HepG2 (cell line): ENCODE data around the gene TFRC. TPM values are rescaled to one million over a fixed set of nuclear protein-coding genes. Genes with fewer than 3 reads are reported as not detected.
A peak's percentile ranks its signal among the peaks of the same experiment; 100 is the strongest.

Experiments
- ELF3 ChIP-seq: IDR thresholded peaks from 2 replicates; pipeline ENCODE4 v1.6.1; 2016; ENCODE audit warnings: missing genetic modification reagents, missing compliant biosample characterization
- FOXA1 ChIP-seq, 2 experiments: fragments of 450-650 bp in 1 of 2; sonication (generic) in 1 of 2; formaldehyde crosslinking in 1 of 2; IDR thresholded peaks; 2 replicates each; pipeline versions ENCODE4 v1.4.0 to v1.6.1; 2016 to 2020; ENCODE audit warnings: missing genetic modification reagents in 1 of 2
- FOXP4 ChIP-seq: sonication (generic); formaldehyde crosslinking; IDR thresholded peaks from 2 replicates; pipeline ENCODE4 v1.4.0; 2020; ENCODE audit warnings: missing genetic modification reagents
- GMEB1 ChIP-seq: sonication (generic); formaldehyde crosslinking; IDR thresholded peaks from 2 replicates; pipeline ENCODE4 v1.5.1; 2020; ENCODE audit warnings: missing genetic modification reagents, mild to moderate bottlenecking, borderline replicate concordance
- HMG20B ChIP-seq: conservative IDR thresholded peaks from 2 replicates; pipeline ENCODE4 v1.6.1; 2016; ENCODE audit warnings: missing genetic modification reagents, missing compliant biosample characterization
- IRF2 ChIP-seq: IDR thresholded peaks from 2 replicates; pipeline ENCODE4 v1.6.1; 2018; ENCODE audit warnings: missing genetic modification reagents, missing compliant biosample characterization
- NCOA5 ChIP-seq: sonication (generic); formaldehyde crosslinking; IDR thresholded peaks from 2 replicates; pipeline ENCODE4 v1.4.0; 2020; ENCODE audit warnings: missing genetic modification reagents
- NFKBIZ ChIP-seq: IDR thresholded peaks from 2 replicates; pipeline ENCODE4 v1.6.1; 2018; ENCODE audit warnings: missing genetic modification reagents, missing compliant biosample characterization
- NFYB ChIP-seq: sonication (generic); formaldehyde crosslinking; IDR thresholded peaks from 2 replicates; pipeline ENCODE4 v1.4.0; 2020; ENCODE audit warnings: missing genetic modification reagents
- NFYC ChIP-seq: IDR thresholded peaks from 2 replicates; pipeline ENCODE4 v1.6.1; 2016; ENCODE audit warnings: missing genetic modification reagents, missing compliant biosample characterization
- PHF21A ChIP-seq: sonication (generic); formaldehyde crosslinking; IDR thresholded peaks from 2 replicates; pipeline ENCODE4 v1.5.0; 2020; ENCODE audit warnings: mild to moderate bottlenecking, missing genetic modification reagents
- REST ChIP-seq, 2 experiments: IDR thresholded peaks; 2 replicates each; pipeline ENCODE4 v1.6.1; 2011 to 2012; ENCODE audit warnings: low read length in 2 of 2, borderline replicate concordance in 1 of 2, low read depth in 1 of 2, mild to moderate bottlenecking in 1 of 2, moderate library complexity in 1 of 2
- SMARCE1 ChIP-seq: fragments of 450-650 bp; IDR thresholded peaks from 2 replicates; pipeline ENCODE4 v1.6.1; 2017; ENCODE audit warnings: borderline replicate concordance
- ZBED4 ChIP-seq: sonication (generic); formaldehyde crosslinking; IDR thresholded peaks from 2 replicates; pipeline ENCODE4 v1.4.0; 2020; ENCODE audit warnings: missing genetic modification reagents, borderline replicate concordance
- ZC3H4 ChIP-seq: sonication (generic); formaldehyde crosslinking; IDR thresholded peaks from 2 replicates; pipeline ENCODE4 v1.4.0; 2020; ENCODE audit warnings: missing genetic modification reagents, borderline replicate concordance
- ZNF263 ChIP-seq: sonication (generic); formaldehyde crosslinking; IDR thresholded peaks from 2 replicates; pipeline ENCODE4 v1.4.0; 2020; ENCODE audit warnings: missing genetic modification reagents
- ZNF484 ChIP-seq: sonication (generic); formaldehyde crosslinking; IDR thresholded peaks from 2 replicates; pipeline ENCODE4 v1.5.1; 2020; ENCODE audit warnings: mild to moderate bottlenecking, low read depth, missing genetic modification reagents, borderline replicate concordance
- ZNF792 ChIP-seq: IDR thresholded peaks from 2 replicates; pipeline ENCODE4 v1.6.1; 2016
- polyA plus RNA-seq, 8 experiments: library from polyadenylated mRNA; depleted of rRNA in 3 of 8; stranded (reverse) in 7 of 8; unstranded in 1 of 8; fragments of >200 nt; fragmentation: Illumina TruSeq in 4 of 8; extraction: Trizol in 4 of 8; gene quantifications; 2 replicates each; pipeline versions ENCODE4 v1.2.1 to v1.2.3, GENCODE V29; 2011 to 2016; ENCODE audit warnings: low read depth in 4 of 8, missing spikeins in 1 of 8, mixed read lengths in 1 of 8; ENCODE audit not compliant: insufficient read depth in 1 of 8
- total RNA-seq, 5 experiments: library from RNA; depleted of rRNA; stranded (reverse); fragments of >200 nt; fragmentation: Illumina TruSeq; extraction: Trizol; gene quantifications; 2 replicates each; pipeline ENCODE4 v1.2.3, GENCODE V29; 2016; ENCODE audit warnings: low read depth in 1 of 5

Gene TFRC
- total and polyA plus RNA-seq, 2 of the 13 experiments (the other 11 are each of a cell fraction or from before 2014, with no cell fraction given) = 188 to 274 TPM

- peak; percentile 73 for TF ChIP-seq HMG20B (CRISPR knock-in tag)
- TF ChIP-seq ZNF484 = no peak; the same call in 1 of the 2 replicates
- peak; percentile 77 for TF ChIP-seq PHF21A (CRISPR knock-in tag)
- TF ChIP-seq NCOA5 (CRISPR knock-in tag) = no peak
- no peak for TF ChIP-seq FOXA1 (IDR thresholded peaks at IDR 0.05)
- no peak for TF ChIP-seq FOXA1 (CRISPR knock-in tag; IDR thresholded peaks at IDR 0.05)
- peak; percentile 82 for TF ChIP-seq IRF2 (CRISPR knock-in tag)
- peak; percentile 42; the same call in 1 of the 2 replicates for TF ChIP-seq NFYB (CRISPR knock-in tag)
- peak; percentile 17; the same call in 1 of the 2 replicates for TF ChIP-seq NFKBIZ (CRISPR knock-in tag)
- peak; percentile 39; the same call in 1 of the 2 replicates for TF ChIP-seq ZNF263 (CRISPR knock-in tag)
- peak; percentile 61; the same call in 1 of the 2 replicates for TF ChIP-seq FOXP4 (CRISPR knock-in tag)
- no peak for TF ChIP-seq SMARCE1
- peak; percentile 92 for TF ChIP-seq GMEB1 (CRISPR knock-in tag)
- no peak for TF ChIP-seq ZC3H4
- peak; percentile 69; the same call in 1 of the 2 replicates for TF ChIP-seq ELF3
- TF ChIP-seq ZBED4 (CRISPR knock-in tag) = 0 out of 2 replicates have a peak, but pooled peaks have one; percentile 16
- TF ChIP-seq NFYC (CRISPR knock-in tag) = peak; percentile 20; the same call in 1 of the 2 replicates
- peak in 1 of 2 experiments; percentile 81; a peak in 2 of 4 replicates for TF ChIP-seq REST (IDR thresholded peaks at IDR 0.05; ENCODE audit: borderline replicate concordance in 1 of 2, low read depth in 1 of 2, low read length in 2 of 2)
- peak; percentile 76 for TF ChIP-seq ZNF792
Measured at GRCh38 chr3:196081834-196082618, at the start of gene TFRC (continued).
